Activated T-helper 1 cell treated with Interleukin-2 at 50 U/mL for 16 hours (primary cell): ENCODE data around the gene AGBL5.

ENCODE experiments used
- DNase-seq: peaks from one replicate; pipeline ENCODE4 v3.0.0-alpha.2; 2020; ENCODE audit warnings: low read depth

The AGBL5 gene

DNA sequence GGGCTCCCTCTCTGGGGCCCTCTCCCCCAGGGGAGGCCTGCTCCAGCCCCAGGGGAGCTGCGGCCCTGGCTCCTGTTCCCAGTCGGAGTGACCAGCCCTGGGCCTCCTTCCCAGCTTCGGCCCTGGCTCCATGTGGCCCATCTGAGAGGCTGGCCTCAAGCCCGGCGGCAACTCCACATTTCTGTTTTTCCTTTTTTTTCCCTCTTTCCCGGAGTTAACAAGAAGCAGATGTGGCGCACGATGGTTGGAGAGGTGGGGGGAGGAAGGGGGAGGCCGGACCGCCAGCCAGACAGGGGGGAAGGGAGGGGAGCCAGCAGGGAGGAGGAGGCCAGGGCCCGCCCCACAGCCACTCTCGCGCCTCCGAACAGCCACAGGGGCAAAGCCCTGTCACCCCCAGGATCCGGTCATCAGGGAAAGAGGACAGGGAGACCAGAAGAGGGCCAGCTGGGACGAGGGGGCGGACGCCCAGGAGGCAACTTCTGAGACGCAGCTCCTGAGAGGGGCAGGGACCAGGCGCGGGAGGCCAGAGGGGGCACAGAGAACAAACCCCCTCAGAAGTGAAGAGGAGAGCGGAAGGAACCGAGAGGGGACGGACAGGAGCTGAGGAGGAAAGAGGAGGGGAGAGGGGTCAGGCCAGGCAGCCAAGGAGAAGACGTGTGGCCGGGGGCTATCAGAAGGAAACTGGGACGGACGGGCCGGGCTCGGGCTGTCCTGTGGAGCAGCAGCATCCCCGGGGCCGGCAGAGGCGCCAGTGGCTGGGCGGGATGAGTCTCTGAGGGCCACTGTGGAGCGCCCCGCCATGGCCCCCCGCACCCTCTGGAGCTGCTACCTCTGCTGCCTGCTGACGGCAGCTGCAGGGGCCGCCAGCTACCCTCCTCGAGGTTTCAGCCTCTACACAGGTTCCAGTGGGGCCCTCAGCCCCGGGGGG lies 27.1 kb downstream of the AGBL5 start, which contains the start of gene EMILIN1:
Gene EMILIN1, plus strand, starts transcription at position 349 of the 928 bp plus-strand sequence. Its CDS starts 451 bp downstream, at position 800.
- DNase-seq = no peak

DNA sequence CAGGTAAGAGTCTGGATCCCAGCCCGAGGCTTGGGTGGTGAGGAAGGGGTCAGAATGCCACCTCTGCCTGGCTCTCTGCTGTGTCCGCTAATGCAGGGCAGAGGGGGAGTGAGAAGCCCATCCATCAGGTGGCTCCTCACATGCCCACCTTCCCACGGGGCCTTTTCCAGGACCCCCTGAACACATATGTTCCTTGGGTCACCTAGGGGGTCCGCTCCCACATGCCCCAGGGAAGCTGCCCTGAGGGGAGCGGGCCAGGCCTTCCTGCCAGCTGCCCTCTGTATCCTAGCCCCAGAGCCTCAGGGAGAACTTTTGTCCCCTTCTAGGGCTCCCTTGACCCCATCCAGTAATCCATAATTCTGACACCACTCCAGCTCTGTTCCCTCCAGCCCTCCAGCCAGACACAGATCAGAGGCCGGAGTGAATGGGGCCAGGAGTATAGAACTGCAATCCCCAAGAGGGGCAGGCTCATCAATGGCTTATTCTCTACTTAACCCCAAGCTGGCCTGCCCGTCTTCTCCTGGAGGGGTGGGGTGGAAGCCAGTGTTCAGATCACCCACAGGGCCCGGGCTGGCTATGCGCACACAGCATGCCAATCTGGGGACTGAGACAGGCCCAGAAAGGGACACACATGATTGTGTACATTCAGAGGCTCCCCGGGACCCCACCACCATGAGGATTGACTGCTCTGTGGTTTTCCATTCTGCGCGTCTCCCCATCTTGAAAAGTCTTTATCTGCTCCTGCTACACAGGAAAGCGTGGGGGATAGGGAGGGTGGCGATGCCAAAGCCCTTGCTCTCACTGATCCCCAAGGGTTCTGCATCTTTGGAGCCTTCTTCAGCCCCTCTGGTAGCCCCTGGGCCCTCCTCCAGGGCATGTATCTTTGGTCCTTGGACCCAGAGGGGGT lies 28.0 kb downstream of the AGBL5 start:
- DNase-seq = no peak

DNA sequence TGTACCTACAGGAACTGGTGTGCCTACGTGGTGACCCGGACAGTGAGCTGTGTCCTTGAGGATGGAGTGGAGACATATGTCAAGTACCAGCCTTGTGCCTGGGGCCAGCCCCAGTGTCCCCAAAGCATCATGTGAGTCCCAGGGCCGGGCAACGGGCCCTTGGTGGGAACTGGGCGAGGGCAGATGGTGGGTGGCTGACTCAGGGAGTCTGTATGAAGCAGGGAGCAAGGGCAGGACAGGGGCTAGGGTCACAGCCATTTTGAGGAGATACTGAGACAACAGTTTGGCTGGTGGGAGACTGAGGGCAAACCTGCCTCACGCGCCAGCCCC lies 28.6 kb downstream of the AGBL5 start:
- no peak for DNase-seq

DNA sequence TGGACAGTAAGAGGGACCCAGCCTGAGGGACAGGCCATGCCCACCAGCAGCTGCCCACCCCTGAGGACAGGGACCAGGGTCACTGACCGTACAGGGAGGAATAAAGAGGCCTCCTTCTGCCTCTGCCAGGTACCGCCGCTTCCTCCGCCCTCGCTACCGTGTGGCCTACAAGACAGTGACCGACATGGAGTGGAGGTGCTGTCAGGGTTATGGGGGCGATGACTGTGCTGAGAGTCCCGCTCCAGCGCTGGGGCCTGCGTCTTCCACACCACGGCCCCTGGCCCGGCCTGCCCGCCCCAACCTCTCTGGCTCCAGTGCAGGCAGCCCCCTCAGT lies 29.1 kb downstream of the AGBL5 start:
- no peak for DNase-seq

GRCh38 chr2:27081984-27082772 lies 30.7 kb downstream of the AGBL5 start:
- DNase-seq = no peak

GRCh38 chr2:27082773-27083409 lies 31.4 kb downstream of the AGBL5 start:
- DNase-seq = no peak

GRCh38 chr2:27083410-27084296 lies 32.2 kb downstream of the AGBL5 start:
- DNase-seq = no peak

GRCh38 chr2:27084297-27085061 lies 33.0 kb downstream of the AGBL5 start:
- DNase-seq = no peak

GRCh38 chr2:27085062-27085672 lies 33.7 kb downstream of the AGBL5 start:
- no peak for DNase-seq

DNA sequence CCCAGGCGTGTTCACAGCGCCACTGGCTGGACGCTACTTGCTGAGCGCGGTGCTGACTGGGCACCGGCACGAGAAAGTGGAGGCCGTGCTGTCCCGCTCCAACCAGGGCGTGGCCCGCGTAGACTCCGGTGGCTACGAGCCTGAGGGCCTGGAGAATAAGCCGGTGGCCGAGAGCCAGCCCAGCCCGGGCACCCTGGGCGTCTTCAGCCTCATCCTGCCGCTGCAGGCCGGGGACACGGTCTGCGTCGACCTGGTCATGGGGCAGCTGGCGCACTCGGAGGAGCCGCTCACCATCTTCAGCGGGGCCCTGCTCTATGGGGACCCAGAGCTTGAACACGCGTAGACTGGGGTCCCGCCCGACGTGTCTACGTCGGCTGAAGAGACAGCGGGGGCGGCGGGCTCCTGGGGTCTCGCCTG lies 34.2 kb downstream of the AGBL5 start:
- no peak for DNase-seq

DNA sequence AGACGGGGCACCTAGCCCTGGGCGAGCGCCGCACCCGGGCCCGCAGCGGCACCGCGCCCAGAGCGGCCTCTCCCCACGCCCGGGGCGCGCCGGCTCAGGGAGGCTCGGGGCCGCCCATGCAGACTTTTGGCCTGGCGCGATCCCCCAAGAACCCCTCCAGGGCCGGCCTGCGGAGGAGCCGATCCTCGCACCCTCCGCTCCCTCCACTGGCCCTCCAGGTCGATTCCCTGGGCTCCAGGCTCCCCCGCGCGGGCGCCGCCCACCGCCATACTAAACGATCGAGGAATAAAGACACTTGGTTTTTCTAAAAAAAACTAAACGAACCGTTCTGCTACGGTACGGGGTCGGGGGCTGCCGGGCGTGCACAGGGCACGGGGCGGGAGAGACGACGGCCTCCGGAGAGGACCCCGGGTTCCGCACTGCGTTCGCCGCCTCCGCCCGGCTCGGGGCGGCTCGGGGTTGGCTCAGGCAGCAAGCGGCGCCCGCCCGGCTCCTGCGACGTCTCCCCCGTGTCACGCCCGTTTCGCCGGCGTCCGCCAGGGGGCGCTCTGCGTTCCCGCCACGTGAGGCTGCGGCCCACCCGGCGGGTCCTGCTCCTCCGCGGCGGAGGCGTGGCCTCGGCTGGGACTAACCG lies 34.7 kb downstream of the AGBL5 start:
- DNase-seq = peak; percentile 99

DNA sequence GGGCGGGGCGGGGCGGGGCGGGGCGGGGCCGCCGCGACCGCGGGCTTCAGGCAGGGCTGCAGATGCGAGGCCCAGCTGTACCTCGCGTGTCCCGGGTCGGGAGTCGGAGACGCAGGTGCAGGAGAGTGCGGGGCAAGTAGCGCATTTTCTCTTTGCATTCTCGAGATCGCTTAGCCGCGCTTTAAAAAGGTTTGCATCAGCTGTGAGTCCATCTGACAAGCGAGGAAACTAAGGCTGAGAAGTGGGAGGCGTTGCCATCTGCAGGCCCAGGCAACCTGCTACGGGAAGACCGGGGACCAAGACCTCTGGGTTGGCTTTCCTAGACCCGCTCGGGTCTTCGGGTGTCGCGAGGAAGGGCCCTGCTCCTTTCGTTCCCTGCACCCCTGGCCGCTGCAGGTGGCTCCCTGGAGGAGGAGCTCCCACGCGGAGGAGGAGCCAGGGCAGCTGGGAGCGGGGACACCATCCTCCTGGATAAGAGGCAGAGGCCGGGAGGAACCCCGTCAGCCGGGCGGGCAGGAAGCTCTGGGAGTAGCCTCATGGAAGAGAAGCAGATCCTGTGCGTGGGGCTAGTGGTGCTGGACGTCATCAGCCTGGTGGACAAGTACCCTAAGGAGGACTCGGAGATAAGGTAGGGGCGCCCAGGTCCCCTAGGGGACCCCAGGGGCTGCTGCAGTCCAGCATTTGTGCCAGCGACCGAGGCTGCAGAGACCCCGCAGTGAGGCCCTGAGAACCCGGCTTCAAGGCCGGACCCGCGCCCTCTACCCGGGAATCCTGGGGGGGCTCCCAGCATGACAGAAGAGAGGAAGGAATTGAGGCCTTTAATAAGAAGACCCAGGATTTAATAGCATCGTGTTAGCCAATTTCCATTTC lies 35.5 kb downstream of the AGBL5 start, which contains the start of gene KHK:
Gene KHK, plus strand, starts transcription at position 49 of the 870 bp plus-strand sequence. Its CDS starts 488 bp downstream, at position 537.
- no peak for DNase-seq

DNA sequence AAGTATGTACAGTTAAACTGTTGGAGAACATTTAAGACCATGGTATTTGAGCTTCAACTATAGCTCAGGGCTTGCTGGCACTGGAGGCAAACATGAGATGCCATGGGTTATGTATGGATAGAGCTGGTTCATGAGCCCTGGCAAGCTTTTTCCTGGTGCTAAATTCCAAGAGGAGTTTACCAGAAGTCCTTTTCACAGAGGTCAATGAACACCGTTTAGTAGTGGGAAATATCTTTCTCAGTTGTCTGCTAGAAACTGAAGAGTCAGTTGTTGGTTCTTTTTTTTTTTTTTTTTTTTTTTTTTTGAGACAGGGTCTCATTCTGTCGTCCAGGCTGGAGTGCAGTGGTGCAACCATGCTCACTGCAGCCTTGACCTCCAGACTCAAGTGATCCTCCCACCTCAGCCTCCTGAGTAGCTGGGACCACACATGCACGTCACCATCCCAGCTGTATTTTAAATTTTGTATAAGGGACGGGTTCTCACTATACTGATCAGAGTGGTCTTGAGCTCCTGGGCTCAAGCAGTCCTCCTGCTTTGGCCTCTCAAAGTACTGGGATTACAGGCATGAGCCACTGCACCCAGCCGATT lies 36.4 kb downstream of the AGBL5 start:
- no peak for DNase-seq

- no peak for DNase-seq
These were observed 37.2 kb downstream of the AGBL5 start for GRCh38 chr2:27088634-27089033.

GRCh38 chr2:27089111-27089954 lies 37.9 kb downstream of the AGBL5 start:
- no peak for DNase-seq
